Left hindlimb (tissue), 1 donor: Measurements from ENCODE around the gene STAG1.
"Not testable (repeated sequence)": the region's sequence is repeated elsewhere in the genome, so short reads cannot be mapped to it uniquely, and the experiment has no call there.

Experiments used
- DNase-seq: peaks from one replicate; pipeline ENCODE4 v3.0.0-alpha.2; 2018

The STAG1 gene

DNA sequence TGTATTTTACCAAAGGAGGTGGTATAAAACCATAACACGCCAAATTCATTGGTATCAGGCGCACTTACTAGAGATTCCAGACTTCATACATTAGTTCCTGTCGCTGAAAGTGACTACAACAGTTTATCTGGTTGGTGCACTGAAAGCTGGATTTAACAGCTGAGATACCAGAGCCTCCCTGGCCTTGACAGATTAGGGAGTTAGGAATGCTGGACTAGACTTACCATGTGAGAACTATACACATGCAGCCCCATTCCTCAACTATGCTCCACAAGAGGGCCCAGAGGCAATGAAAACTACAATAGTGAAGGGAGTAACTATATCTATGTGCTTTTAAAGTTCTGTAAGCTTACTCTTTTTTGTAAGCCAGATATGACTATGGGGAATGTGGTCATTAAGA, 174.4 kb downstream of the STAG1 start:
- no peak for DNase-seq

DNA sequence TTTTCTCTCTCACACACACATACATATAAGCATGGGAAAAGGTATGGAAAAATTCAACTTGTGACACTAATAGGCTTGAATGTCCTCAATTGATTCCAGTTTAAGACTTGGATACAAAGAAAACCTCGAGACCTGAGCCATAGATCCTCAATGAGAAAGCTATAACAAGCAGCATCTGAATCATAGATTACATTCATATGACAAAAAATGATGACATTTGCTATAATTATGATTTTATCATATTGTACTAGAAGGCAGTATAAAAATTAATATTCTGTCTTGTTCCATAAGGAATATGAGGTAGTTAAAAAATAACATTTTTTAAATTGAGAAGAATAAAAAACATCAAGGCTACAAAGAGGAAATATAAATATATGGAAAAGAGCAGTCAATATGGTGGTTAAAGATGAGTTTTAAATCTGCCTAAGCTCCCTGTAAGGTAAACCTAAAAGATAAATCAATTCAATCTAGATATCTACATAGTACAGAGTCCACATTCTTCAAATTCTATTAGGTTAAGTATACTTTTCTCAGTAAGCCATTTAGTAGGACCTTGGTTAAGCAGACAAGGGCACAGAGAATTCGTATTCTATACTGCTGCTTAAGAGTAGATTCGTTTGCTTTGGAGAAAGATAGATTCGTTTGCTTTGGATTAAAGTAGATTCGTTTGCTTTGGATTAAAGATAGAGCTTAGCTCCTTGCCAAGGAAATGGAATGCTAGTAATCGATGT, 175.7 kb downstream of the STAG1 start:
- DNase-seq, result no peak

DNA sequence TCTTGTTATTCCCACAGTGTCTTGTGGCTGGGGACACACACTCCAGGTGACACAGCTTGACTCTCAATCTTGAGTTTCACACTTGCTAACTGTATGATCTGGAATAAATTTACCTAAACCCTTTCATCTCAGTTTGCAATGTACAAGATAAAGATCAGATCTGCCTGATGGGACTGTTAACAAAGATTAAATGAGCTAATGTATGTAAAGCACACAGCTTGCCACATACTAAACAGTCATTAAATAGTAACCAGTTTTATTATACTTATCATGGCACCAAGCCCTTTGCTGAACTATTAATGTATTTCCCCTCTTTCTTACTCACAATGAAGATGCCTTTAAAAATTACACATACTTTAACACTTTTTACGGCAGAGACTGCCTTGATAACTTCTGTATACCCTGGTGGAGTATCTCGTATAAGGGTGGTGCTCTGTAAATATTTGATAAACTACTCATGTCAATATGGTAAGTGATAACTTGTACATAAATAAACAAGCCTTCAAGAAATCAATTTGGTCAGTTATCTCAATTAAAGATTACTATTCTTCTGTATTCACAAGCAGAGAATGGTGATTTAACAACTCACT, 184.5 kb downstream of the STAG1 start:
- no peak for DNase-seq

DNA sequence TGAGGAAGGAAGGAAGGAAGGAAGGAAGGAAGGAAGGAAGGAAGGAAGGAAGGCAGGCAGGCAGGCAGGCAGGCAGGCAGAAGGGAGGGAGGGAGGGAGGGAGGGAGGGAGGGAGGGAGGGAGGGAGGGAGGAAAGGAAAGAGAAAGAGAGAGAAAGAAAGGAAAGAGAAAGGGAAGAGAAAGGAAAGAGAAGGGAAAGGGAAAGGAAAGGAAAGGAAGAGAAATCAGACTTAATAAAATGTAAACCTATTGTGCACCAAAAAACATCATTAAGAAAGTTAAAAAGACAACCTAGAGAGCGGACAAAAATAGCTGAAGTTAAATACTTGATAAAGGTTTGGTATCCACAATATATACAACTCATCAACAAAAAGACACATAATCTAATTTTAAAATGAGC, 187.2 kb downstream of the STAG1 start:
- not testable (repeated sequence) for DNase-seq

DNA sequence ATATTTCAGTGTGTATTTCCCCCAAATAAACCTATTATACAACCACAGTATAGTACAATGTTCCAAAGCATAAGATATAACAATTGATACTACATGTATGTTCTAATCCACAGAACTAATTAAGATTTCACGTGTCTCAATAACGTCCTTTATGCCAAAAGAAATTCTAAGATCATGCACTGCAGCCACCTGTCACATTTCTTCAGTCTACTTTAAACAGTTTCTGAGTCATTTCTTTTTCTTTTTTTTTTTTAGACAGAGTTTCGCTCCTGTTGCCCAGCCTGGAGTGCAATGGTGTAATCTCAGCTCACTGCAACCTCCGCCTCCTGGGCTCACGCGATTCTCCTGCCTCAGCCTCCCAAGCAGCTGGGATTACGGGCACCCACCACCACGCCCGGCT, 190.2 kb downstream of the STAG1 start:
- no peak for DNase-seq

DNA sequence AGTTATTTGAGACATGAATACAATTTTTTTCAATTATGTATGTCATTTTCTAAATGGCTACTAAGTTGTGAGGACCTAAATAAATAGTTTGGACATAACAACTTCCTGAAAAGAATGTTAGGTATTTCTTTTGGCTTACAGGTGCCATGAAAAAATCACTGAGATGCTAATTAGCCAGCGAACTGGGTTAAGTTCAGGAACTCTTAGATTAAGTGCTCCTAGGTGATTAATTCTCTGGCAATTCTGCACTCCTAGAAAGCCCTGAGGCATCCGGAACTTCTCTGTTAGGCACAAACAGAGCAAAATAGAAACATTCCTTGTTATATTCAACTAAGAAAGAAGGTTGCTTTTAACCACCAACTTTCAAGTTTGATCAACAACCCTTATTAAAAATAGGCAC, 192.3 kb downstream of the STAG1 start:
- DNase-seq, result no peak

DNA sequence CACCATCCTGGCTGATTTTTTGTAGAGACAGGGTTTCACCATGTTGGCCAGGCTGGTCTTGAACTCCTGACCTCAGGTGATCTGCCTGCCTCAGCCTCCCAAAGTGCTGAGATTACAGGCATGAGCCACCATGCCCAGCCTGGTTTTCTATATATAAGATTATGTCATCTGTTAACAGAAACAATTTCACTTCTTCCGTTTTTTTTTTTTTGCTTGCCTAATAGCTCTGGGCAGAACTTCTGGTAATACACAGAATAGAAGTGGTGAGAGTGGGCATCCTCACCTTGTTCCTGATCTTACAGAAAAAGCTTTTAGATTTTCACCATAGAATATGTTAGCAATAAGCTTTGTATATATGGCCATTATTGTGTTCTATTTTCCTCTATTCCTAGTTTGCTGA, 202.7 kb downstream of the STAG1 start:
- DNase-seq, result not testable (repeated sequence)

DNA sequence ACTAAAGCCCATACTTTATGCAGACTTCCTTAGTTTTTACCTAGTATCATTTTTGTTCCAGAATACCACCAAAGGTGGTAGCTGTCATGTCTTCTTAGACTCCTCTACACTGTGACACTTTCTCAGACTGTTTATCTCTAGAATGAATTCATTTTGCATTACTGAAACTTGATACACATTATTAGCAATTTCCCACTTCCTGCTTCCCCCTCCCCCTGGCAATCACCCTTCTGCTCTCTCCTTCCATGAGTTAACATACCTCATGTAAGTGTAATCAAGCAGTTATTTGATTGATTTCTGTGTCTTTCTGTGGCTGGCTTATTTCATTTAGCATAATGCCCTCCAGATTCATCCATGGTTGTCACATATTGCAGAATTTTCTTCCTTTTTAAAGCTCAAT, 204.9 kb downstream of the STAG1 start:
- no peak for DNase-seq

DNA sequence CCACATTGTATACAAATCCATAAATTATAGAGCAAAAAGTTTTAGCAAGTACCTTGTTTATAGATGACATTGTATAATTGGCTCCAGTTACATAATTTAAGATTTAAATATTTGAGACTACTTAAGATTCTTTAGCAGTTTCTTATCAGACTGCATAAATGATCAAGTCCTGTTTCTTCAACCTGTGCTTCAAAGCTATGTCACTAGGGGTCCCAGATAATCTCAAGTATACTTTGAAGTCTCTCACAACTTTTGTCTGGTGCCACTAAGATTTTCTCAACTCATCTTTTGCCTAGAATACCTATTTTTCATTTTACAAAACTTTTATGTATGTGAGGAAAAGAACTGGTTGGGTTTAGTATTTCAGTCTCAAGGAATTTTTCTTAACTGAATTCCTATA, 205.5 kb downstream of the STAG1 start:
- DNase-seq, result no peak

DNA sequence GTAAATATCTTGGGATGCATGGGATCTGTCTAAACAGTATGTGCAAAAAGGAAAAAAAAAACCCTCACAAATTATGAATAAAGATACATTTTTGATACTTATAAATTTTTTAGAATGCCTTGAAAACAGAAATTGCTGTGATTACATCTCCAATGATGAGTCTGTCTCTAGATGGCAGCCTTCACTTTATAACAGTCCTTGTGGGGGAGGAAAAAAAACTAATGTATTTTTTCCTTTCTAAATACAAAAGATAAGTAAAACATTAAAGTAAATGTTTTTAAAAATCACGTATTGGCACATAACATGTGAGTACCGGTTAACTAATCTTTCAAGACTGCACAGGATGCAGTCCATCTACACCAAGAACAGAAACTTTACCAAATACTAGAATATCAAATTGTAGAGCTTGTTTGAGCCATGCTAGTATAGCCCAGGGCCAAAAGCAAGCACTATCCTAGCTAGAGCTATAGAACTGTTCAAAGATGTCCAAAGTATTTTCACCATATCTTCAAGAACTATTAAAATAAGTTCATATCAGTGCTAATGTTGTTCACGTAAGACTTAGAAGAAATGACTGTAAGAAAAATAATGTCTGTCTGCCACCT, 206.4 kb downstream of the STAG1 start:
- DNase-seq, result no peak

DNA sequence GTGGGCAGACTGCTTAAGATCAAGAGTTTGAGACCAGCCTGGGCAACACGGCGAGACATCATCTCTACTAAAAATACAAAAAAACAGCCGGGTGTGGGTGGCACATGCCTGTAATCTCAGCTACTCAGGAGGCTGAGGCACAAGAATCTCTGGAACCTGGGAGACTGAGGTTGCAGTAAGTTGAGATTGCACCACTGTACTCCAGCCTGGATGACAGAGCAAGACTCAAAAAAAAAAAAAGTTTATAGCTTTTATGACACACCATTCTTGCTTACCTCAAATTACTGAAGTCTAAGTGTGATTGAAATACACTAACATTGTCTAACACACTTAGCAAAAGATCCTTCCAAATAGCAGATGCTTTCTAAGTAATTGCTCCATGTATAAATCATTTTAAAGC, 207.6 kb downstream of the STAG1 start:
- DNase-seq, result no peak

DNA sequence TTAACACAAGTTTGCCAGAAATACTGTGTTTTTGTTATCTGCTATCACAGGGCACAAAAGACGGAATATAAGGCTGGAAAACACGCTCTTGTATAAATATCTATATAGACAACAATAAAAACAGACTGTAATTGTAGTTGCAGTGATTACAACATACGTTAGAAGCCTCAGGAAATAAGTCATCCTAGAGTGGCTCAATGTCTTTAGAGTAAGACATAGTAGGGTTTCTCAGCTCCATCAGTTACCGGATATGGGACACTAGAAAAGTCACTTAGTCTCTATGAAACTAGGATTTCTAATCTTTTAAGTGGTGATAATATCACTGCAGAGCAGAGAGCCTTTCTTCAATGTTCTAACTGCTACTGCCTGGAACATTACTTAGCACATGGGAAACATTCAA, 208.8 kb downstream of the STAG1 start:
- no peak for DNase-seq

DNA sequence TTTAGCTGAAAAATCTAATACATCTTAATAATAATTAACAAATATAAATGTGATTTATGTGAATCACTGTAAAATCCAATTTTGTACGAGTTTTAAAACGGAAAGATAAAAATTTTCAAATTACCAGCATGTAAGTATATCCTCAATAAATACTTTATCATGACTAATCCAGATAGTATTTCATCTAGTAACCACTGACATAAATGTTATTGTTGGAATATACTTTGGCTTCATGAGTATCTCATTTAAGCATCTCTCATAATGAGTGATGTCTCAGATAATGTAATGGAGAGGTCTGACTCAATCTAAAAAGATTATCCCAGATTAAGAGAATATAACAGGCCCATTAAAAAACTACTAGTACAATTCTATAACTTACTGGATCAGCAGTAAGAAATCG, 216.3 kb downstream of the STAG1 start:
- DNase-seq, result no peak

DNA sequence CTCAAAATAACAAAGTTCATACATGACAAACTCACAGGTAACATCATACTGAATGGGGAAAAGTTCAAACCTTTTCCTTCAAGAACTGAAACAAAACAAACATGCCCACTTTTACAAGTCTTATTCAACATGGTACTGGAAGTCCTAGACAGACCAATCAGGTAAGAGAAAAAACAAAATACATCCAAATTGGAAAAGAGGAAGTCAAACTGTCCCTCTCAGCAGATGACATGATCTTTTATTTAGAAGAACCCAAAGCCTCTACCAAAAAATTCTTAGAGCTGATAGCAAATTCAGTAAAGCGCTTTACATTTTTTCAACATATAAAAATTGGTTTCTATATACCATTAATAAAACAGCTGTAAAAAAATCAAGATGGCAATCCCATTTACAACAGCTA, 219.4 kb downstream of the STAG1 start:
- no peak for DNase-seq

DNA sequence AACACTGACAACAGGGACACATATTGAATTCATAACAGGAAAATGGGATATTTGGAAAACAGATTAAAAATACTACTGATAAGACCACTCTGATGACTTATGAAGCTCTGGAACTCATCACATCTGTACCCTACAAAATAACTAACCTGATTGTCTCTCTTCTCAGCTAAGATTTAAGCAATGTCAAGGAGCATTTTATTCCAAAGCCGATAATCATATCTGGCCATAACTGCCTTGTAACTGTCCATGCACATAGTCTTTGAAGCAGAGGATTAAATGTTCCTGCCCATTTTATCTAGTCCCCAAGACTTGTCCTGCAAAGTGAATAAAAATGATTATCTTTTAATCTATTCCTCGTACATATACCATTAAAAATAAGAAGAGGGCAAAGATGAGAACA, 234.1 kb downstream of the STAG1 start:
- no peak for DNase-seq

DNA sequence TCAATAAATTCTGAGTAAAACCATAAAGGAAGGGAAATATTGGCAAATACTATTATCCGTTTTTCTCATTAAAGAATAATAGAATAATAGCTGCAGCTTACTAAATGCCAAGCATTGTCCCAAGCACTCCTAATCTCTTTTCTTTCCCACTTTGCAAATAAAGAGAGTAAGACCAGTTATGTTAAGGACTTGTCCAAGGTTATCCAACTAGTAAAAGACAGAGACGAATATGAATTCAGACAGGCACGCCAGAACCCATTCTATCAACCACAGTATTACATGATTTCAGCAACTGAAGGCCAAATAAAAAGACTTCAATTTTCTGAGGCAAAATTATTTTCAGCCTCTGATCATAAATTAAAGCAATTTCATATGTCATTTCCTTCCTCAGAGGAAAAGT, 235.5 kb downstream of the STAG1 start:
- DNase-seq, result no peak

DNA sequence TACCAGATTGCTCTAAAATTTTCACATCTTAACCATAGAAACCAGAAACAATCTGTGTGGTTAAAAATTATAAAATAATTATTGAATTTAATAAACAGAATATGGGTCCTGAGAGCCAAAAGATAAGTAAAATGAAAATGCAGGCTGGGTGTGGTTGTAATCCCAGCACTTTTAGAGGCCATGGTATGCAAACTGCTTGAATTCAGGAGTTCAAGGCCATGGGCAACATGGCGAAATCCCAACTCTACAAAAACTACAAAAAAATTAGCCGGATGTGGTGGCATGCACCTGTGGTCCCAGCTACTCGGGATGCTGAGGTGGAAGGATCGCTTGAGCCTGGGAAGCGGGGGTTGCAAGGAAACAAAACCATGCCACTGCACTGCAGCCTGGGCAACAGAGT, 236.1 kb downstream of the STAG1 start:
- no peak for DNase-seq

DNA sequence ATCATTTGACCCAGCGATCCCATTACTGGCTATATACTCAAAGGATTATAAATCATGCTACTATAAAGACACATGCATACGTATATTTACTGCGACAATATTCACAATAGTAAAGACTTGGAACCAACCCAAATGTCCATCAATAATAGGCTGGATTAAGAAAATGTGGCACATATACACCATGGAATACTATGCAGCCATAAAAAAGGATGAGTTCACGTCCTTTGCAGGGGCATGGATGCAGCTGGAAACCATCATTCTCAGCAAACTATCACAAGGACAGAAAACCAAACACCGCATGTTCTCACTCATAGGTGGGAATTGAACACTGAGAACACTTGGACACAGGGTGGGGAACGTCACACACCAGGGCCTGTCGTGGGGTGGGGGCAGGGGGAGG, 237.6 kb downstream of the STAG1 start:
- not testable (repeated sequence) for DNase-seq

DNA sequence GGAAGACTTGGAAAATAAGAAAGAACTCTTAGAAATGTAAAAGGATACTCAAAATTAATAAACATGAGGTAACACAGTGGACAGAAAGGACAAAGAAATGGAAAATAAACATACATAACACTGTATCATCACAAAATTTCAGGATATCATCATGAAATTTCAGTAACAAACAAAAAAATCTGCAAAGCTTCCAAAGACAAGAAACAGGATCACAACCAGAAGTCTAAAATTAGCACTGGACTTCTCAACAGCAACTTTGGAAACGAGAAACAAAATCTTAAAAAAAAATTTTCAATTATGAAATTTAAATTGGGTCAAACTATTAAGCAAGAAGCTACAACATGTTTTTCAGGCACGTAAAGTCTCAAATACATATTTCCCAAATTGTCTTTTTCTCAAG, 238.8 kb downstream of the STAG1 start:
- DNase-seq, result no peak

DNA sequence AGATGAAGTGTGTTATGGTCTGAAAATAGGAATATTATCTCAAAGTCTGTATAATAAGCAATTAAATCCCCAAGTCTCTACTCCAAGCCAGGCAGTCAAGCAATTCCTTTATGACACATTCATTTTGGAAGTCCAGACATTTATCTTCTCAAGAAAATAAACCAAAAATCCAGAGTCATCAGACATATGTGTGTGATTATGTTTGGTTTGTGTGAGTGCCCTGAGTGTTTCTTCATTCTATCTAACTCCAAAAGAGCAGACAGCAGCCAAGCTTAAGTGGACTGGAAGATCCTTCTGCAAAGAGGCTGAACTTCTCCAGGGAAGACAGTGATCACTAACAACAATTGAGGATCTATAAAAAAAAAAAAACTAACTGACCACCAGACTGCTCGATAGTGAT, 239.8 kb downstream of the STAG1 start:
- no peak for DNase-seq

DNA sequence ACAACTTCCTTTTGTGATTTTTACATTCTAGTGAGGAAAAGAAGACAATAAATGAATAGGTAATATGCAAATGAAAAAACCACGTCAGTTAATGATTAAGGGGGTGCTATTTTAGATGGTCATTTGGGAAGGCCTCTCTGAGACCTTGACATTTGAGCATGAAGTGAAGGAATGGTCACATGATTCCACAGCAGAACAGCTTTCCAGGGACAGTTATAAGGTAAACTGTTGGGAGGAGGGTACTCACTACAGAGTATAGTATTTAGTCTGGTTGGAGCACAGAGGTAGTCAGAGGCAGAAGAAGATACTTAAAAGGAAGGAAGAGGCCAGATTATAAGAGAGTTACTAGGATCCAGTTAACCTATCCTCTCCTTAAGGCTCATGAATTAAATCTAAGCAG, 246.5 kb downstream of the STAG1 start:
- DNase-seq, result no peak

DNA sequence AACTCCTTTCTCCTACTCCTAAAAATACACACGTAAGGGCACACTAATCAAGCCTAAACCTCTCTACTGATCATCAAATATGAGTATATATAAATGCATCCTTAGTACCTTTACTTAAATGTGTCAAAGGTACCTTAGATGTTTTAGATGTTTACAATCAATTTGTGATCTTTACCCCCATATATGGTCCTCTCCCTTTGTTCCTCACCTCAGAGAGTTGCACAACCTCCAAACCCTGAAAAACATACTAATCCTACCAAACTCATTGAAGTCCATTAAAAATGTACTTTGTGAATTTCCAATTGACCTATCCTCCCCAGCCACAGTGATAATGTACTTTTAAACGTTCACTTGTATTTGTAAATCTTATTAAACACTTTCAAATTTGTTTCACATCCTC, 249.1 kb downstream of the STAG1 start:
- DNase-seq, result no peak

DNA sequence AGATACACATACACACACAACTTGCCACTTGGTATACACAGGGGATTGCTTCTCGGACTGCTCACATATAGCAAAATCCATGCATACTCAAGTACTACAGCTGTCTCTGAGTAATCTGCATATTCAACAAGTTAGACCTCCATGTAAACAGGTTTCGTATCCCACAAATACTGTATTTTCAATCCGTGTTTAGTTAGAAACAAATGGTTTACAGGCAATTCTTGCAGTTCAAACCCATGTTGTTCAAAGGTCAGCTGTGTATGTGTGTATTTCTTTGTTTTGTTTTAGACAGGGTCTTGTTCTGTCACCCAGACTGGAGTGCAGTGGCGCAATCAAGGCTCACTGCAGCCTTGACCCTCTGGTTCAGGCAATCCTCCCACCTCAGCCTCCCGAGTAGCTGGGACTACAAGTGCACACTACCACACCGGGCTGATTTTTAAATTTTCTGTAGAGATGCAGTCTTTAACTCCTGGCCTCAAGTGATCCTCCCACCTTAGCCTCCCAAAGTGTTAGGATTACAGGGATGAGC, 253.2 kb downstream of the STAG1 start:
- no peak for DNase-seq

DNA sequence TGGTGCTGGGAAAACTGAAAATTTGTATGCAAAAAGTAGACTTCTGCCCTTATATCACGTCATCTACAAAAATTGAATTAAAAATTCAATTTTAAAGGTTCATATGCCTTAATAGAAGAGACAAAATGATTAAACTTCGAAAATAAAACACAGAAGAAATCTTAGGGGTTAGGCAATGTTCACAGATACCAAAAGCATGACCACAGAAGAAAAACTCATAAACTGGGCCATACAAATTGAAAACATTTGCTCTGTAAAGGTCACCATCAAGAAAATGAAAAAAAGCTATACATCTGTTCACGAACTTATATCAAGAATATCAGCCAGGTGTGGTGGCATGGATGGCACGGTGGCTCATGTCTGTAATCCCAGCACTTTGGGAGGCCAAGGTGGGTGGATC, 257.0 kb downstream of the STAG1 start:
- no peak for DNase-seq
